CD4-positive, alpha-beta memory T cell (primary cell): ENCODE results near the gene PPM1M. TPM values are rescaled to one million over a fixed set of nuclear protein-coding genes. Genes with fewer than 3 reads are reported as not detected.
A peak's percentile ranks its signal among the peaks of the same experiment; 100 is the strongest.

Experiments used
- CTCF ChIA-PET: fragments of 350-600 bp; sonication (Branson Sonifier 250); formaldehyde crosslinking; loops from one replicate; lab custom pipeline; 2021; ENCODE audit warnings: inconsistent platforms; ENCODE audit not compliant: partially characterized antibody; lab: Charles Lee
- POLR2A ChIA-PET: fragments of 350-600 bp; sonication (Branson Sonifier 250); formaldehyde crosslinking; loops from one replicate; lab custom pipeline; 2021; ENCODE audit not compliant: partially characterized antibody; lab: Charles Lee
- DNase-seq, 5 donors: peaks; one replicate each; pipeline versions ENCODE4 v3.0.0 to v3.0.0-alpha.2; 2020 to 2022; ENCODE audit warnings: mixed read lengths in 1 of 5
- H3K27ac ChIP-seq: one replicate; pipeline ENCODE4 v1.7.0; 2013; ENCODE audit warnings: low read depth, low read length
- H3K27me3 ChIP-seq: 2 replicates; pipeline ENCODE4 v1.7.0; 2013; ENCODE audit warnings: mild to moderate bottlenecking, low read length, moderate library complexity; ENCODE audit not compliant: insufficient read depth
- H3K36me3 ChIP-seq: 2 replicates; pipeline ENCODE4 v1.7.0; 2013; ENCODE audit warnings: mild to moderate bottlenecking, low read length, moderate library complexity; ENCODE audit not compliant: insufficient read depth
- H3K4me1 ChIP-seq: 2 replicates; pipeline ENCODE4 v1.7.0; 2013; ENCODE audit warnings: mild to moderate bottlenecking, low read length, moderate library complexity; ENCODE audit not compliant: insufficient read depth
- H3K4me3 ChIP-seq, 2 donors: one replicate each; pipeline ENCODE4 v1.7.0; 2013; ENCODE audit warnings: low read length in 2 of 2, mild to moderate bottlenecking in 1 of 2
- H3K9me3 ChIP-seq, 2 donors: one replicate each; pipeline ENCODE4 v1.7.0; 2013; ENCODE audit warnings: low read length in 2 of 2, control low read depth in 1 of 2; ENCODE audit not compliant: control insufficient read depth in 1 of 2
- H3K27ac Mint-ChIP-seq, 7 donors: one replicate each; pipeline ENCODE4 v1.8.0; 2020 to 2021; ENCODE audit warnings: mixed read lengths in 7 of 7, mild to moderate bottlenecking in 6 of 7, inconsistent platforms in 3 of 7, moderate library complexity in 3 of 7
- H3K27me3 Mint-ChIP-seq, 2 donors: one replicate each; pipeline ENCODE4 v1.8.0; 2020 to 2021; ENCODE audit warnings: mixed read lengths in 2 of 2
- H3K36me3 Mint-ChIP-seq, 2 donors: one replicate each; pipeline ENCODE4 v1.8.0; 2020 to 2021; ENCODE audit warnings: mixed read lengths in 2 of 2, inconsistent platforms in 1 of 2, mild to moderate bottlenecking in 1 of 2
- H3K4me1 Mint-ChIP-seq, 4 donors: one replicate each; pipeline ENCODE4 v1.8.0; 2020 to 2021; ENCODE audit warnings: mixed read lengths in 4 of 4, mild to moderate bottlenecking in 1 of 4
- H3K4me3 Mint-ChIP-seq, 8 donors: one replicate each; pipeline ENCODE4 v1.8.0; 2020 to 2021; ENCODE audit warnings: mixed read lengths in 8 of 8, mild to moderate bottlenecking in 7 of 8, moderate library complexity in 6 of 8, inconsistent platforms in 3 of 8
- H3K9me3 Mint-ChIP-seq, 8 donors: one replicate each; pipeline ENCODE4 v1.8.0; 2020 to 2021; ENCODE audit warnings: mixed read lengths in 8 of 8, mild to moderate bottlenecking in 5 of 8, inconsistent platforms in 3 of 8, moderate library complexity in 1 of 8
- intact Hi-C: fragments of 100-400 bp; cut with micrococcal nuclease; formaldehyde crosslinking; loops from one replicate; pipeline ENCODE4 v1.15.1; 2023
- polyA plus RNA-seq, 2 donors: library from polyadenylated mRNA; unstranded; fragments of 300-500 nt; fragmentation: Illumina TruSeq; gene quantifications; one replicate each; pipeline ENCODE4 v1.2.3, GENCODE V29; 2021
- total RNA-seq, 2 experiments: library from RNA; stranded (reverse); gene quantifications; one replicate each; pipeline ENCODE4 v1.2.3, GENCODE V29; 2021

PPM1M gene
- total and polyA plus RNA-seq, 4 experiments from 2014 or later = 52.0 to 85.3 (median 75.7) TPM

GRCh38 chr3:52240886-52241370 lies 4.6 kb upstream of the PPM1M start:
- peaks cover 0 to 17% of the 10 kb centered on the region in 2 donors for H3K36me3 Mint-ChIP-seq
- Histone ChIP-seq H3K27ac (peak overlapping the region; percentile 92), H3K36me3 (no peaks in the 10 kb centered on the region), H3K9me3 (no peaks in the 10 kb centered on the region), H3K4me1 (peaks cover 74% of the 10 kb centered on the region), H3K27me3 (no peaks in the 10 kb centered on the region), H3K4me3 (no peak overlapping the region)
- peaks cover 44 to 88% (median 64%) of the 10 kb centered on the region in 4 donors for H3K4me1 Mint-ChIP-seq
- peak in 2 of 5 donors; percentile 28 to 43 for DNase-seq
- H3K27me3 Mint-ChIP-seq = no peaks in the 10 kb centered on the region
- peak overlapping the region; percentile 93 to 99 (median 97) for H3K4me3 Mint-ChIP-seq
- intact Hi-C loops = no loop called here
- H3K9me3 Mint-ChIP-seq = no peaks in the 10 kb centered on the region
- H3K27ac Mint-ChIP-seq = peak overlapping the region; percentile 82 to 98 (median 93)
- POLR2A ChIA-PET = interaction anchor here (1.1 to 38.1 kb wide), 9 partner anchors 7 to 171 kb away, joined by 4 to 1950 read pairs (median 18); partner anchors contain the start of genes GLYCTK, PPM1M, TLR9 and WDR82
- CTCF ChIA-PET = interaction anchor here (1.0 to 31.1 kb wide), 9 partner anchors 9 to 98 kb away, joined by 3 to 684 read pairs (median 9); partner anchors contain the start of genes GLYCTK, TLR9 and WDR82

GRCh38 chr3:52242039-52242438 lies 3.5 kb upstream of the PPM1M start:
- no peak for DNase-seq
- H3K27me3 ChIP-seq = no peaks in the 10 kb centered on the region
- Mint-ChIP-seq H3K9me3 (no peaks in the 10 kb centered on the region), H3K27me3 (no peaks in the 10 kb centered on the region), H3K36me3 (peaks cover 7 to 25% of the 10 kb centered on the region in 2 donors), H3K4me1 (peaks cover 44 to 88% (median 64%) of the 10 kb centered on the region in 4 donors), H3K4me3 (peak overlapping the region in 3 of 8 donors; percentile 3 to 45 (median 10)), H3K27ac (peak overlapping the region; percentile 75 to 94 (median 82))
- H3K27ac ChIP-seq = peak overlapping the region; percentile 15
- H3K36me3 ChIP-seq = no peaks in the 10 kb centered on the region
- intact Hi-C loops = no loop called here
- POLR2A ChIA-PET = interaction anchor here (1.0 to 38.1 kb wide), 4 partner anchors 10 to 39 kb away, joined by 3 to 1950 read pairs (median 117); partner anchors contain the start of genes GLYCTK and WDR82
- H3K4me3 ChIP-seq = no peak overlapping the region
- CTCF ChIA-PET = interaction anchor here (6.3 to 31.1 kb wide), 2 partner anchors 10 to 36 kb away, joined by 74 to 684 read pairs; partner anchors contain the start of genes GLYCTK and WDR82
- H3K9me3 ChIP-seq = no peaks in the 10 kb centered on the region
- peaks cover 74% of the 10 kb centered on the region for H3K4me1 ChIP-seq

- Histone ChIP-seq H3K4me1 (peaks cover 79% of the 10 kb centered on the region), H3K4me3 (no peak overlapping the region), H3K27ac (peak overlapping the region; percentile 90), H3K9me3 (no peaks in the 10 kb centered on the region), H3K36me3 (peaks cover 13% of the 10 kb centered on the region), H3K27me3 (no peaks in the 10 kb centered on the region)
- Mint-ChIP-seq H3K36me3 (peaks cover 20 to 38% of the 10 kb centered on the region in 2 donors), H3K9me3 (no peaks in the 10 kb centered on the region), H3K4me3 (peak overlapping the region; percentile 75 to 87 (median 82)), H3K4me1 (peaks cover 49 to 90% (median 69%) of the 10 kb centered on the region in 4 donors), H3K27ac (peak overlapping the region; percentile 92 to 97 (median 95)), H3K27me3 (no peaks in the 10 kb centered on the region)
- peak in 1 of 5 donors; percentile 69 for DNase-seq
- POLR2A ChIA-PET = interaction anchor here (0.7 to 38.1 kb wide), 6 partner anchors 10 to 37 kb away, joined by 3 to 1950 read pairs (median 19); partner anchors contain the start of genes GLYCTK, TLR9 and WDR82
- CTCF ChIA-PET = interaction anchor here (0.8 to 31.1 kb wide), 7 partner anchors 8 to 95 kb away, joined by 3 to 684 read pairs (median 12); partner anchors contain the start of genes GLYCTK and WDR82
- intact Hi-C loops = no loop called here
These were observed 1.5 kb upstream of the PPM1M start for GRCh38 chr3:52243791-52244628.

- Mint-ChIP-seq H3K9me3 (no peaks in the 10 kb centered on the region), H3K4me1 (peaks cover 49 to 86% (median 69%) of the 10 kb centered on the region in 4 donors), H3K4me3 (peak overlapping the region; percentile 82 to 94 (median 90)), H3K36me3 (peaks cover 36 to 48% of the 10 kb centered on the region in 2 donors), H3K27ac (peak overlapping the region; percentile 95 to 97 (median 96)), H3K27me3 (no peaks in the 10 kb centered on the region)
- POLR2A ChIA-PET = interaction anchor here (0.7 to 38.1 kb wide), 11 partner anchors 8 to 190 kb away, joined by 3 to 1950 read pairs (median 12); partner anchors contain the start of genes DUSP7, GLYCTK, TLR9 and TWF2
- H3K27me3 ChIP-seq = no peaks in the 10 kb centered on the region
- H3K9me3 ChIP-seq = no peaks in the 10 kb centered on the region
- H3K4me1 ChIP-seq = peaks cover 85% of the 10 kb centered on the region
- CTCF ChIA-PET = interaction anchor here (0.7 to 31.1 kb wide), 4 partner anchors 13 to 93 kb away, joined by 3 to 684 read pairs (median 12); partner anchors contain the start of genes GLYCTK and WDR82
- peaks cover 32% of the 10 kb centered on the region for H3K36me3 ChIP-seq
- H3K27ac ChIP-seq = peak overlapping the region; percentile 90
- intact Hi-C loops = no loop called here
- H3K4me3 ChIP-seq = peak overlapping the region; percentile 88 to 95
- peak in 1 of 5 donors; percentile 25 for DNase-seq
These were observed 683 bp downstream of the PPM1M start for GRCh38 chr3:52246264-52246620.

- DNase-seq = peak in 2 of 5 donors; percentile 12 to 22
- peaks cover 36 to 50% of the 10 kb centered on the region in 2 donors for H3K36me3 Mint-ChIP-seq
- H3K4me3 Mint-ChIP-seq = peak overlapping the region; percentile 82 to 94 (median 90)
- Histone ChIP-seq H3K4me1 (peaks cover 85% of the 10 kb centered on the region), H3K27ac (peak overlapping the region; percentile 90), H3K36me3 (peaks cover 32% of the 10 kb centered on the region), H3K27me3 (no peaks in the 10 kb centered on the region), H3K4me3 (peak overlapping the region; percentile 88 to 95), H3K9me3 (no peaks in the 10 kb centered on the region)
- H3K9me3 Mint-ChIP-seq = no peaks in the 10 kb centered on the region
- ChIA-PET POLR2A (interaction anchor here (0.7 to 38.1 kb wide), 10 partner anchors 8 to 191 kb away, joined by 3 to 1950 read pairs (median 14); partner anchors contain the start of genes DUSP7, GLYCTK, TWF2 and WDR82), CTCF (interaction anchor here (0.7 to 31.1 kb wide), 4 partner anchors 13 to 92 kb away, joined by 3 to 684 read pairs (median 12); partner anchors contain the start of genes GLYCTK and WDR82)
- intact Hi-C loops = no loop called here
- no peaks in the 10 kb centered on the region for H3K27me3 Mint-ChIP-seq
- H3K27ac Mint-ChIP-seq = peak overlapping the region; percentile 95 to 97 (median 96)
- H3K4me1 Mint-ChIP-seq = peaks cover 50 to 87% (median 68%) of the 10 kb centered on the region in 4 donors
These were observed 1.3 kb downstream of the PPM1M start for GRCh38 chr3:52246728-52247408.
